ENCODE results near the gene ERCC2.
"Not testable (repeated sequence)": the region's sequence is repeated elsewhere in the genome, so short reads cannot be mapped to it uniquely, and the experiment has no call there.

Gene ERCC2

DNA sequence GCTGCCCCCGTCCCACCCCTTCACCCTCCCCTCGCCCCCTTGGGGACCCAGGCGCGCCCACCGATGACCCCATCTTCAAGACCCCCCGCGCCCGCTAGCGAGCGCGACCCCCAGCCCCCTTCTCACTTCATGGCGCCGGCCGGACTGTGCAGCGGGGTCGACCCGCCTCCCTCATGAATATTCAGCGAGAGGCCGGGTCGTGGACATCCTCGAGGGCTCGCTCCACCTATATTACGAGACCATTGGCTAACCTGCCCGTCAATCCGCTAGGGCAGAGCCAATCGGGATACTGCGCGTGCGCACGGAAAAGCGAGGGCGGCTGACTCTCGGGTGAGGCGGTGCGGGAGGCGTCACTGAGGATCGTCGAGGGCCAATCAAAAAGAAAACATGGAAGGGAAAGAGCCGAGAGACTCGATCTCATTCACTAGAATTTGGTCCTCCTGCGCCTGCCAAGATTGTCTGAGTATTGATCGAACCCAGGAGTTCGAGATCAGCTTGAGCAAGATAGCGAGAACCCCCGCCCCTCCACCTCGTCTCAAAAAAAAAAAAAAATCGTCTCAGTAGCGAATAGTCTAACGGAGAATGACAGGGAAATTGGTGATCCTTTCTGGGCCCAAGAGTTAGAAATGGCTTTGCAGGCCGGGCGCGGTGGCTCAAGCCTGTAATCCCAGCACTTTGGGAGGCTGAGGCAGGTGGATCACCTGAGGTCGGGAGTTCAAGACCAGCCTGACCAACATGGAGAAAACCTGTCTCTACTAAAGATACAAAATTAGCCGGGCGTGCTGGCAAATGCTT, at the start of gene ERCC2:
Gene ERCC2 (minus strand): TSS at position 164 of the 795 bp plus-strand sequence. CDS start 33 bp downstream, at position 131.
- DNase-seq (ENCODE audit: low read depth in 4 of 4, low spot score in 1 of 4): peak; percentile 99 to 100 (median 100)

GRCh38 chr19:45419895-45420294, 49.5 kb upstream of the ERCC2 start:
- no peak for DNase-seq (ENCODE audit: low read depth in 4 of 4, low spot score in 1 of 4)

GRCh38 chr19:45419396-45419795, 49.0 kb upstream of the ERCC2 start:
- DNase-seq (ENCODE audit: low read depth in 4 of 4, low spot score in 1 of 4): no peak

DNA sequence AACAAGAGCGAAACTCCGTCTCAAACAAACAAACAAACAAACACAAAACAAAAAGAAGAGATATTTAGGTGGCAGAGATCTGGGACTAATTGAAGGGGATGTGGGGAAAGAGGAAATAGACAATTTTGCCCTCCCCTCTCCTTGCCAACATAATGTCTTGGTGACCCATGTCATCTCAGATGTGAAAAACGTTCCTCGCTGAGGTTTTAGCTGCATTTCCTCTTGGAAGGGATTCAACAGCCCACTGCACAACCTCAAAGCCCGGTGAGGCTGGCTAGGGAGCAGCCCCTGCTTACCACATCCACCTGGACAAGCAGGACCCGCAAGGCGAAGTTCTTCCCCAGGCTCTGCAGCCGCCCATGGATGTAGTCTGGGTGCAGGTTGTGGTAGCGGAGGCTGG, 48.4 kb upstream of the ERCC2 start:
- DNase-seq (ENCODE audit: low read depth in 4 of 4, low spot score in 1 of 4): no peak

- no peak for DNase-seq (ENCODE audit: low read depth in 4 of 4, low spot score in 1 of 4)
Measured at GRCh38 chr19:45417151-45417550, 46.8 kb upstream of the ERCC2 start.

DNA sequence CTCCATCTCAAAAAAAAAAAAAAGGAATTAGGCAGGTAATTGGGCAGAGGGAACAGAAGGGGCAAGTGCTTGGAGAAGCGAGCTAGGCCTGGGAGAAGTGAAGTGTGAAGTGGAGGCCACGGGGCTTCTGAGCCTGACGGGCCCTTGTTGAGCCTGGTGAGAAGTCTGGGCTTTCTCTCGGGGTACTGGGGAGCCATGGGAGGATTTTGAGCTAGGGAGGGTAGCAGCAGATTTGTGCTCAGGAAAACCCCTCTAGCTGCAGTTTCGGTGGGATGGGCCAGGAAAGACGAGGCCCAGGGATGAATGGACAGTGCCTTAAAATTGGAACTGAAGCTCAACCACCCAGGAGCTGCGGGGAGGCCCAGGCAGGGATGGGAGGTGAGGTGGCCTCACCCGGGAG, 44.1 kb upstream of the ERCC2 start:
- no peak for DNase-seq (ENCODE audit: low read depth in 4 of 4, low spot score in 1 of 4)

GRCh38 chr19:45413497-45413896, 43.1 kb upstream of the ERCC2 start:
- DNase-seq (ENCODE audit: low read depth in 4 of 4, low spot score in 1 of 4): no peak

- DNase-seq (ENCODE audit: low read depth in 4 of 4, low spot score in 1 of 4): not testable (repeated sequence)
Measured at GRCh38 chr19:45410330-45410729, 40.0 kb upstream of the ERCC2 start.

GRCh38 chr19:45409557-45409920, 39.2 kb upstream of the ERCC2 start:
- DNase-seq (ENCODE audit: low read depth in 4 of 4, low spot score in 1 of 4): no peak

- DNase-seq (ENCODE audit: low read depth in 4 of 4, low spot score in 1 of 4): no peak
Measured at GRCh38 chr19:45408830-45409556, 38.6 kb upstream of the ERCC2 start.

DNA sequence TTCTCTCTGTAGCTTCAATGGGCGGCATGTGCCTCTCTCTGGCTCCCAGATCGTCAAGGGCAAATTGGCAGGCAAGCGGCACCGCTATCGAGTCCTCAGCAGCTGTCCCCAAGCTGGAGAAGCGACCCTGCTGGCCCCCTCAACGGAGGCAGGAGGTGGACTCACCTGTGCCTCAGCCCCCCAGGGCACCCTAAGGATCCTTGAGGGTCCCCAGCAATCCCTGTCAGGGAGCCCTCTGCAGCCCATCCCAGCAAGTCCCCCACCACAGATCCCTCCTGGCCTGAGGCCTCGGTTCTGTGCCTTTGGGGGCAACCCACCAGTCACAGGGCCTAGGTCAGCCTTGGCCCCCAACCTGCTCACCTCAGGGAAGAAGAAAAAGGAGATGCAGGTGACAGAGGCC, 37.7 kb upstream of the ERCC2 start:
- DNase-seq (ENCODE audit: low read depth in 4 of 4, low spot score in 1 of 4): no peak

- DNase-seq (ENCODE audit: low read depth in 4 of 4, low spot score in 1 of 4): not testable (repeated sequence)
Measured at GRCh38 chr19:45407585-45407984, 37.2 kb upstream of the ERCC2 start.

GRCh38 chr19:45407091-45407375, 36.7 kb upstream of the ERCC2 start:
- DNase-seq (ENCODE audit: low read depth in 4 of 4, low spot score in 1 of 4): no peak

GRCh38 chr19:45406226-45407090, 36.1 kb upstream of the ERCC2 start, which contains the start of gene POLR1G:
Gene POLR1G (plus strand): TSS chr19:45406644. CDS start chr19:45406697, 53 bp downstream.
- DNase-seq (ENCODE audit: low read depth in 4 of 4, low spot score in 1 of 4): peak; percentile 62 to 80 (median 71)

GRCh38 chr19:45405435-45406225, 35.3 kb upstream of the ERCC2 start:
- peak; percentile 48 to 76 (median 68) for DNase-seq (ENCODE audit: low read depth in 4 of 4, low spot score in 1 of 4)

- peak in 2 of 4 experiments; percentile 38 to 57 for DNase-seq (ENCODE audit: low read depth in 4 of 4, low spot score in 1 of 4)
Measured at GRCh38 chr19:45404557-45405434, 34.4 kb upstream of the ERCC2 start, which contains the start of gene PPP1R13L. Gene PPP1R13L (minus strand): TSS chr19:45405069. CDS start chr19:45398318, 6,751 bp downstream.

DNA sequence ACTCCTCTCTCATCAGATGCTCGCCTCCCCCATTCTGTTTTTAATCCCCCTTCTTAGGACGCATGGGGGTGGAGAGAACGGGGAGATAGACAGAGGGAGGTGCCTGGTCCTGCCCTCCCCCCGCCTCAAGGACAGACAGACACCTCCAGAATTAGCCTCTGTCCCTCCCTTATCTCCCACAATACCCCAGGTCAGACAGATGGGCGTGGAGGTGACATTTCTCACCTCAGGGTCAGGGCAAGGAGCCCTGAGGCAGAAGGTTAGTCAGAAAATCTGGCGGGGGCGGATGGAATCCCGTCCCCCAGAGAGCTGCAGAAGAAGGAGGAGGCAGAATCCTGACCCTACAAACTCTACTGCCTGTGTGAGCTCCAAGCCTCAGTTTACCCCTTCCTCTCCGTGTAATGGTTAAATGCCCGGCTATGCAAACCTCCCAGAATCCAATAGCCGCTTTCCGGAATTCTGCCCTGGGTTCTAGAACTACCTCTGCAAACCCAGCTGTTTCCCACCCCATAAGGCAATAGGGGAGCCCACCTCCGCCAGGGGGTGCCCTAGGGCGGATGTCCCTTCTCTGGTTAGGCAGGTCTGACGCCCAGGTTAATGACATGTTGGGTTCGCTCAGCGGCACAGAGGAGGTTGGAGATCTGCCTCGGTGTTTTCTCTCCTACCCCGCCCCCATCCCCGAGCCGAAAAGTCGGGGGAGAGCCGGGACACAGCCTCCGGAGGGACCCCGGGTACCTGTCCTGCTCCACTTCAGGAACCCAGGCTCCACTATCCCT, 33.6 kb upstream of the ERCC2 start:
- peak in 1 of 4 experiments; percentile 54 for DNase-seq (ENCODE audit: low read depth in 4 of 4, low spot score in 1 of 4)

DNA sequence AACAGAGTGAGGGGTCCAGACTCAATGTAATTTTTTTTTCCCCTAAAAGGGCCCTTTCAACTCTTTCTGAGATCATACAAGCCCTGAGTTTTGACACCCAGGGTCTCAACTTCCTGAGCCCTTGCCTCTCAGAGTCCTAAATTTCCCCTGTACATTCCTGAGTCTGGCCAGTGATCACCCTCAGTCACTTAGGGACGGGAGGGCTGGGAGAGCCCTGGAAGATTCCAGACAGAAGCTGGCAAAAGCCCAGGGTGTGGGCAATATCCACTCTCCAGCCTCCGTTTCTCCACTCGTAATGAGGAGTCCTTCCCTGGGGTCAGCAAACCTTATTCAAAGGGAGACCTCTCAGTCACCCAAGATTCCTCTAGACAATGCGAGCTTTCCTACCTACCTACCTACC, 32.9 kb upstream of the ERCC2 start:
- no peak for DNase-seq (ENCODE audit: low read depth in 4 of 4, low spot score in 1 of 4)

All from stimulated activated CD4-positive, alpha-beta T cell treated with anti-CD3 and anti-CD28 coated beads, Interleukin-1b, Interleukin-23, amount 100 ng/mL, for 24 hours (primary cell).